BJ (cell line): ENCODE data around the gene ZSCAN22. TPM values are rescaled to one million over a fixed set of nuclear protein-coding genes. Genes with fewer than 3 reads are reported as not detected.
A peak's percentile ranks its signal among the peaks of the same experiment; 100 is the strongest.
"Not testable (repeated sequence)": the region's sequence is repeated elsewhere in the genome, so short reads cannot be mapped to it uniquely, and the experiment has no call there.

Experiments used
- CTCF ChIA-PET: fragments of 350-600 bp; formaldehyde crosslinking; extraction: SDS; loops from one replicate; lab custom pipeline; 2021; ENCODE audit warnings: antibody characterized with exemption, inconsistent platforms; lab: Yijun Ruan, JAX
- POLR2A ChIA-PET: fragments of 300-600 bp; sonication (Branson Sonifier 250); formaldehyde crosslinking; extraction: SDS; loops from one replicate; lab custom pipeline; 2021; ENCODE audit warnings: antibody characterized with exemption; lab: Charles Lee
- DNase-seq: peaks from one replicate; pipeline ENCODE4 v3.0.0-alpha.2; 2011; ENCODE audit warnings: low read depth
- H3K27me3 ChIP-seq: 2 replicates; pipeline ENCODE4 v1.6.0; 2011; ENCODE audit warnings: low read length; ENCODE audit not compliant: control insufficient read depth, insufficient read depth
- H3K36me3 ChIP-seq: 2 replicates; pipeline ENCODE4 v1.5.1; 2011; ENCODE audit warnings: low read length; ENCODE audit not compliant: control insufficient read depth, insufficient read depth
- H3K4me3 ChIP-seq: 2 replicates; pipeline ENCODE4 v1.5.1; 2011; ENCODE audit warnings: low read depth, mild to moderate bottlenecking, control low read depth, low read length
- polyA plus RNA-seq: library from polyadenylated mRNA; depleted of rRNA; stranded (reverse); fragments of >200 nt; gene quantifications from 2 replicates; pipeline ENCODE4 v1.2.3, GENCODE V29; 2011
- TF ChIP-seq, protein P1 (sequence below): IDR thresholded peaks from 2 replicates; pipeline ENCODE4 v1.5.1; 2011; ENCODE audit warnings: low read depth, mild to moderate bottlenecking, control low read depth, inconsistent platforms, low read length, moderate library complexity; ENCODE audit not compliant: insufficient read depth

Gene ZSCAN22
- polyA plus RNA-seq, 1 experiment: 2.3 TPM

DNA sequence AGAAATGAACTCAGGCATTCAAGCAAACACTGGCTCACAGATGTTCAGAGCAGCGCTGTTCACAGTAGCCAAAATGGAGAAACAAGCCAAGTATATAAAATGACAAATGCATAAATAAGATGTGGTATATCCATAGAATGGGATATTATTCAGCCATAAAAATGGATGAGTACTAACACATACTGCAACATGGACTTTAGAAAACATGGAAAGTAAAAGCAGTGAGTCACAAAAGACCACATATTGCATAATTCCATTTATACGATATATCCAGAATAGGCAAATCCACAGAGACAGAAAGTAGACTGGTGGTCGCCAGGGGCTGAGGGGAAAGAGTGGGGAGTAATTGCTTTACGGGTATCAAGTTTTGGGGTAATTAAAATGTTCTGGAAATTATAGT is 47.4 kb downstream of the ZSCAN22 start:
- ChIA-PET CTCF (interaction anchor here (0.9 kb wide), 1 partner anchor 12 kb away, joined by 3 read pairs; the partner anchor contains the start of gene ZNF497), POLR2A (no interaction called here)
- TF ChIP-seq, protein P1, sequence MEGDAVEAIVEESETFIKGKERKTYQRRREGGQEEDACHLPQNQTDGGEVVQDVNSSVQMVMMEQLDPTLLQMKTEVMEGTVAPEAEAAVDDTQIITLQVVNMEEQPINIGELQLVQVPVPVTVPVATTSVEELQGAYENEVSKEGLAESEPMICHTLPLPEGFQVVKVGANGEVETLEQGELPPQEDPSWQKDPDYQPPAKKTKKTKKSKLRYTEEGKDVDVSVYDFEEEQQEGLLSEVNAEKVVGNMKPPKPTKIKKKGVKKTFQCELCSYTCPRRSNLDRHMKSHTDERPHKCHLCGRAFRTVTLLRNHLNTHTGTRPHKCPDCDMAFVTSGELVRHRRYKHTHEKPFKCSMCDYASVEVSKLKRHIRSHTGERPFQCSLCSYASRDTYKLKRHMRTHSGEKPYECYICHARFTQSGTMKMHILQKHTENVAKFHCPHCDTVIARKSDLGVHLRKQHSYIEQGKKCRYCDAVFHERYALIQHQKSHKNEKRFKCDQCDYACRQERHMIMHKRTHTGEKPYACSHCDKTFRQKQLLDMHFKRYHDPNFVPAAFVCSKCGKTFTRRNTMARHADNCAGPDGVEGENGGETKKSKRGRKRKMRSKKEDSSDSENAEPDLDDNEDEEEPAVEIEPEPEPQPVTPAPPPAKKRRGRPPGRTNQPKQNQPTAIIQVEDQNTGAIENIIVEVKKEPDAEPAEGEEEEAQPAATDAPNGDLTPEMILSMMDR: no peak
- H3K4me3 ChIP-seq: no peak overlapping the region
- no peaks in the 10 kb centered on the region for H3K36me3 ChIP-seq
- no peaks in the 10 kb centered on the region for H3K27me3 ChIP-seq
- DNase-seq: no peak

DNA sequence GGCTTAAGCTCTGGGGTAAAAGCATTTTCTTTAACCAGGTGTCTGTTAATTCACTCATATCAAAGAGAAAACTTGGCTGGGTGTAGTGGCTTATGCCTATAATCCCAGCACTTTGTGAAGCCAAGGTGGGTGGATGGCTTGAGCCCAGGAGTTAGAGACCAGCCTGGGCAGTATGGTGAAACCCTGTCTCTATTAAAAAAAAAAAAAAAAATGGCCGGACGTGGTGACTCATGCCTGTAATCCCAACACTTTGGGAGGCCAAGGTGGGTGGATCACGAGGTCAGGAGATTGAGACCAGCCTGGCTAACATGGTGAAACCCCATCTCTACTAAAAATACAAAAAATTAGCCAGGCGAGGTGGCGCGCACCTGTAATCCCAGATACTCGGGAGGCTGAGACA is 49.9 kb downstream of the ZSCAN22 start:
- POLR2A ChIA-PET, DNase-seq, H3K36me3 ChIP-seq, H3K27me3 ChIP-seq, CTCF ChIA-PET, H3K4me3 ChIP-seq: not testable (repeated sequence)

DNA sequence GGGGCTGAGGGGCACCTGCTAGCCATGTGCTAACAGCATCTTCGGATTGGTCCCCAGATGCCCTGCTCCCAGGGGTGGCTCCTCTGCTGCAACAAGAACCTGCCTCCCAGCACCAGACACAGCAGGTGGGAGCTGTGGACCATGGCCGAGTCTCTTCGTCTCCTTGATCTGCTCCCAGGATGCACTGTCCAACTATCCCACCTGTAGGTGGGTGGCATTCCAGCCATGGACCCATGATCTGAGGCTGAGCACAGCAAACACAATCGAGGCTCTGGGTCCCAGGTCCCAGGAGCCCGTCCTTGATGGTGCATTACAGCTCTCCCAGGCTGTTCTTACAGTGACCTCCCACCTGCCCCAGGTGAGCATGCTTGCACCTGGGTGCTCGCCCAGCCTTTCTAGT is 52.5 kb downstream of the ZSCAN22 start:
- Histone ChIP-seq H3K4me3 (no peak overlapping the region), H3K36me3 (no peaks in the 10 kb centered on the region), H3K27me3 (no peaks in the 10 kb centered on the region)
- no peak for DNase-seq
- TF ChIP-seq, protein P1: no peak
- POLR2A ChIA-PET: no interaction called here
- CTCF ChIA-PET: no interaction called here

DNA sequence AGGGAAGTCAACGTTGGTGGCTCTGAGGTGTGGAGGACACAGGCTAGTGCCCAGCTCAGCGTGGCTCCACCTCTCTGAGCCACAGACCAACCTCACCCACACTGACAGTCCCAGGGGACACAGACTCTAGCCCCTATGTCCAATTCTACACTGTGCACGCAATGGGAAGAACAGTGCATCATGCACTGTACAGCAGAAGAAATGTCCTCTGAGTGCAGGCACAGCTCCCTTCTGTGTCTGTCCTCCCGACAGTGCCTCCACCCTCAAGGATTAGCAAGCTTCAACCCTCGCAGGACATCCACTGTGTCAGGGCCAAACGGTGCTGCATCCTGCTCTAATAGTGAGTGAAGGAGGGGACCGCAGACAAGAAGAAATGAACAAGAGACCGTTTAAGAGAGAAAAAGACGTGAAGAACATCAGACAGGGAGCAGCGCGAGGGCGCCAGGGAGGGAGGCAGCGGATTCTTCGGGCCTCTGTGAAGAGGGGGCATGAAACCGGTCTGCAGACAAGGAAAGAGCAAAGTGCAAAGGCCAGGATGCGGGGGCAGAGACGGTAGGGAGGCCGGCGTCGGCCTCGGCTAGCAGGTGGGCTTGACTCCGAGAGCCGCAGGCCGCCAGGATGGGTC is 53.4 kb downstream of the ZSCAN22 start:
- POLR2A ChIA-PET: no interaction called here

DNA sequence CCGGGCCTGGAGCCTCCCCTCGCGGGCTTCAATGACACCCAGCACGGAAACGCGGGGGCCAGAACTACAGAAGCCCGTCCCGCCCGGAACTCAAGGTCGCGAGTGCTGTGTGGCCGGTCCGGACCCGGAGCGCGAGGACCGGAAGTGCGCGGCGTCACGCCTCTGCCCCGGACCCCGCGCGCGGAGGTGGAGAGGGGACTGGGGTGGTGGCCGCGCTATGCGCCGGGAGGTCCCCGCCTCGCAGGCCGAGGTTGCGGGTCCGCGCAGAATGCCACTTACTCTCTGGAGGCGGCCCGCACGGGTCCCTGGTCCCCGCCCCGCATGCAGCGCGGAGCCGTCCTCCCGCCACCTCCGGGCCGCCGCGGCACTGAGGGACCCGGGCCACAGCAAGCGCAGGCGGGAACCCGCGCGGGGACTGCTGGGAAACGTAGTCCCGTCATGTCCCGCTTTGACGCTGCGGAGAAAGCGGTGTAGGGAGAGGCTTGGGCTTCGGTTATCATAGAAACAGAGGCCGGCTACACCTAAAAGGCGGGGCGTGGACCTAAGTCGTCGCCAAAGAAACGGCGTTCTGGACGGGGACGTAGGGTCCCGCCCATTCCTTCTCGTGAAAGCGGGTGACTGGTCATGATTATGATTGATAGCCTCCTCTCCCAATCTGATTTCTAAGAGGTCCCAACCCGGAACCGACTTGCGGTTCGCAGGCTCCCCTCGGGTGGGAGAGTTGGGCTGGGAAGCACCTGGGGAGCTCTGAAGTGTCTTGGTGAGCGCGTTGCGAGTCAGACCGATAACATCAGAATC is 54.1 kb downstream of the ZSCAN22 start, which contains the start of gene ZNF837:
Gene ZNF837 (minus strand): TSS at position 369 of the 798 bp plus-strand sequence. CDS start 11,698 bp downstream, outside the sequence.
- CTCF ChIA-PET: interaction anchor here (0.6 kb wide), 1 partner anchor 168 kb away, joined by 3 read pairs; no protein-coding TSS in a partner anchor
- POLR2A ChIA-PET: interaction anchor here (0.7 kb wide), 1 partner anchor 24 kb away, joined by 3 read pairs; no protein-coding TSS in a partner anchor
- Histone ChIP-seq H3K27me3 (no peaks in the 10 kb centered on the region), H3K4me3 (peak within 1 kb of the TSS; percentile 62), H3K36me3 (no peaks in the 10 kb centered on the region)
- TF ChIP-seq, protein P1: no peak
- DNase-seq: peak; percentile 100

More for the DNA sequence above, 53.4 kb downstream of the ZSCAN22 start:
- TF ChIP-seq, protein P1: no peak
- DNase-seq: no peak
- Histone ChIP-seq H3K36me3 (no peaks in the 10 kb centered on the region), H3K4me3 (peak overlapping the region; percentile 62), H3K27me3 (no peaks in the 10 kb centered on the region)
- CTCF ChIA-PET: interaction anchor here (0.6 kb wide), 1 partner anchor 200 kb away, joined by 3 read pairs; no protein-coding TSS in a partner anchor
